Measurements from ENCODE around the gene FNIP2.
"Not testable (repeated sequence)": the region's sequence is repeated elsewhere in the genome, so short reads cannot be mapped to it uniquely, and the experiment has no call there.

FNIP2 gene

DNA sequence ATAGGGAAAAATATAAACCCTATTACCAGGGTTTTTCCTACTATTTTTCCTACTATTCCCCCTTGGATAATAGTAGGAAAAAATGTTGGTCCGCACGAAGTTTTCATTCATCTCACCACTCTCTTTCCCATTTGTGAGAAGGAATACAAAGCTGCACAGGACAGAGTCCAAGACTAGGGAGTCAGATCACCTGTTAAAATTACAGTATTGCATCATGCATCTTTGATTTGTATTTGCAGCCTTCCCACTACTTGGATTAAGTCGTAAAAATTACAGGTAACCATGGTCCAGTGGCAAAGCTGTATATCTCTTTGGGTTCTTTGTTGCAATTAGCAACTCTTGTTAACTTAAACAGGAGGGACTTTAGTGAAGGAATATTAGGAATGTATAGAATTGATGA is 121.5 kb downstream of the FNIP2 start:
- no peak overlapping the region for H3K27ac ChIP-seq
- TF ChIP-seq, protein P1, sequence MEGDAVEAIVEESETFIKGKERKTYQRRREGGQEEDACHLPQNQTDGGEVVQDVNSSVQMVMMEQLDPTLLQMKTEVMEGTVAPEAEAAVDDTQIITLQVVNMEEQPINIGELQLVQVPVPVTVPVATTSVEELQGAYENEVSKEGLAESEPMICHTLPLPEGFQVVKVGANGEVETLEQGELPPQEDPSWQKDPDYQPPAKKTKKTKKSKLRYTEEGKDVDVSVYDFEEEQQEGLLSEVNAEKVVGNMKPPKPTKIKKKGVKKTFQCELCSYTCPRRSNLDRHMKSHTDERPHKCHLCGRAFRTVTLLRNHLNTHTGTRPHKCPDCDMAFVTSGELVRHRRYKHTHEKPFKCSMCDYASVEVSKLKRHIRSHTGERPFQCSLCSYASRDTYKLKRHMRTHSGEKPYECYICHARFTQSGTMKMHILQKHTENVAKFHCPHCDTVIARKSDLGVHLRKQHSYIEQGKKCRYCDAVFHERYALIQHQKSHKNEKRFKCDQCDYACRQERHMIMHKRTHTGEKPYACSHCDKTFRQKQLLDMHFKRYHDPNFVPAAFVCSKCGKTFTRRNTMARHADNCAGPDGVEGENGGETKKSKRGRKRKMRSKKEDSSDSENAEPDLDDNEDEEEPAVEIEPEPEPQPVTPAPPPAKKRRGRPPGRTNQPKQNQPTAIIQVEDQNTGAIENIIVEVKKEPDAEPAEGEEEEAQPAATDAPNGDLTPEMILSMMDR (IDR thresholded peaks at IDR 0.05): no peak
- no peak for TF ChIP-seq ZFX (IDR thresholded peaks at IDR 0.05; ENCODE audit: borderline replicate concordance)

DNA sequence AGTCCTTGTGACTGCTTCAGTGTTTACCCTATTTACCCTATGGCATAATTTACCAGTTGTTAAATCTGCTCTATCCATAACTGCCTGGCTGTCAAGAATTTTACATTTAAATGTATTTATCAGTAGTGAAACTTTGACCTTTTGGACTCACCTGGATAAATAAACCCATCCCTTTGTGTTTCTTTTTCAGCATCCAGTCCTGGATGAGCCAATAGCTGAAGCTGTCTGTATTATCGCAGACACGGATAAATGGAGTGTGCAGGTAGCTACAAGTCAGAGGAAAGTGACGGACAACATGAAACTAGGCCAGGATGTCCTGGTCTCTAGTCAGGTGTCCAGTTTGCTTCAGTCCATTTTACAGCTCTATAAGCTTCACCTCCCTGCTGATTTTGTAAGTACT is 122.4 kb downstream of the FNIP2 start:
- H3K27ac ChIP-seq: no peak overlapping the region
- no peak for TF ChIP-seq ZFX (IDR thresholded peaks at IDR 0.05; ENCODE audit: borderline replicate concordance)
- TF ChIP-seq, protein P1 (IDR thresholded peaks at IDR 0.05): no peak

DNA sequence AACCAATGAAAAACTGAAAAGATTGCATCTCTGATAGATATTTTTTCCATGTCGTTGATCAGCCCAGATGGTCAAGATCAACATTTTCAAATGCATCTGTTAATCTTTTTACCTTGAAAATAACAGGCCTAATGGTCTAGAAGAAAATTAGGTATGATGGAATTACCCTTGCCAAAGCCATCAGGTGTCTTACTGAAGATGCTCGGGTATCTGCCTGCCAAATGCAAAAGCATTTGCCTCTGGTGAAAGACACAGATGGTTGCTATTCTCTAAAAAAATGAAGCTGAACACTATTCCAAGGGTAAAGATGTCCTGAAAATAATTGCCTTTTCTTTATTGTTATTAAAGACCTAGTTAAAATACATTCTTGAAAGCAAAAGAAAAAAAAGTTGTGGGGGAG is 126.0 kb downstream of the FNIP2 start:
- TF ChIP-seq, protein P1 (IDR thresholded peaks at IDR 0.05): no peak
- TF ChIP-seq ZFX (IDR thresholded peaks at IDR 0.05; ENCODE audit: borderline replicate concordance): no peak
- H3K27ac ChIP-seq: no peak overlapping the region

DNA sequence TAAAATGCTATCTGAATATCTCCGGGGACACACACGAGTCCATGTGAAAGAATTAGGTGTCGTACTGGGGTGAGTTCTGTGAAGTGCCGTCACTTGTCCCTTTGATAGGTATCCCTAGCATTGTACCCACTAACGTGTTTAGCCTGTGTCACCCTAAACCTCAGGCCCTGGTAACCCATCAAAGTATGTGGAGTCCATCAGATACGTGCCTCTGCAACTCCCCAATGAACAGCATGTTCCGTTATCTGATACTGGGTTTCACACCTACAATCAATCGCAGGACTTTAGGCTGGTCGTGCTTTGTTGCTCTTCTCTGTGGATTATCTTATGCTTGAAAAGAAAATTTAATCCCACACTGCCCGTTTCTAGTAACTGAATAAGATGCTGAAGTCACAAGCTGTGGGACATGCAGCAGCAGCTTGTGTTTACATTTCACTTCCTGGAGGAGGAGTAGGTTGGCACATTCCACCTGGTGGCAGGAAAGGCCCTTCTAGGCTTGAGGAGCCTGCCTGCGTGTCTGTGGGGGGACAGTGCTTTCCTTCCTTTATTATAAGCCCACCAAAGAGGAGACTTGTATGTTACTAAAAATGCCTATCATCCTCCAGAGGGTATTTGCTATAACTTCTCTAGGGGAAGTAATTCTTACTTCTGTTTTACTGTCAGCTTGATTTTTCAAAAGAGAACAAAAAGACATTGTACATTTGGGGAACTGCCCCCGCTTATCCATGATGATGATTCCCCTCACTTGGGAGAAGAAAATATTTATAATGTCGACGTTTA is 127.2 kb downstream of the FNIP2 start:
- H3K27ac ChIP-seq: no peak overlapping the region
- TF ChIP-seq, protein P1 (IDR thresholded peaks at IDR 0.05): 0 out of 2 replicates have a peak, but pooled peaks have one; percentile 14
- TF ChIP-seq ZFX (IDR thresholded peaks at IDR 0.05; ENCODE audit: borderline replicate concordance): no peak

GRCh38 chr4:158896577-158897238 is 127.9 kb downstream of the FNIP2 start:
- not testable (repeated sequence) for H3K27ac ChIP-seq

GRCh38 chr4:158900408-158900807 is 131.6 kb downstream of the FNIP2 start:
- H3K27ac ChIP-seq: not testable (repeated sequence)

DNA sequence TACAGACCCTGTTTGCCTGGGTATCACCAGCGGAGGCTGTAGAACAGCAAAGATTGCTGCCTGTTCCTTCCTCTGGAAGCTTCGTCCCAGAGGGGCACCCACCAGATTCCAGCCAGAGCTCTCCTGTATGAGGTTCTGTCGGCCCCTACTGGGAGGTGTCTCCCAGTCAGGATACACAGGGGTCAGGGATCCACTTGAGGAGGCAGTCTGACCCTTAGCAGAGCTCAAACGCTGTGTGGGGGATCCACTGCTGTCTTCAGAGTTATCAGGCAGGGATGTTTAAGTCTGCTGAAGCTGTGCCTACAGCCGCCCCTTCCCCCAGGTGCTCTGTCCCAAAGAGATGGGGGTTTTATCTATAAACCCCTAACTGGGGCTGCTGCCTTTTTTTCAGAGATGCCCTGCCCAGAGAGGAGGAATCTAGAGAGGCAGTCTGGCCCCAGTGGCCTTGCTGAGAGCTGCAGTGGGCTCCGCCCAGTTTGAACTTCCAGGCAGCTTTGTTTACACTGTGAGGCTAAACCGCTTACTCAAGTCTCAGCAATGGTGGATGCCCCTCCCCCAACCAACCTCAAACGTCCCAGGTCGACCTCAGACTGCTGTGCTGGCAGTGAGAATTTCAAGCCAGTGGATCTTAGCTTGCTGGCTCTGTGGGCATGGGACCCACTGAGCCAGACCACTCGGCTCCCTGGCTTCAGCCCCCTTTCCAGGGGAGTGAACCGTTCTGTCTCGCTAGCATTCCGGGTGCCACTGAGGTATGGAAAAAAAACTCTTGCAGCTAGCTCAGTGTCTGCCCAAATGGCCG is 133.7 kb downstream of the FNIP2 start:
- not testable (repeated sequence) for H3K27ac ChIP-seq

- H3K27ac ChIP-seq: no peak overlapping the region
- no peak for TF ChIP-seq ZFX (IDR thresholded peaks at IDR 0.05; ENCODE audit: borderline replicate concordance)
- TF ChIP-seq, protein P1 (IDR thresholded peaks at IDR 0.05): no peak
These were observed 134.2 kb downstream of the FNIP2 start for GRCh38 chr4:158903079-158903456.
